Heart right ventricle (tissue), 16 donors: ENCODE data around the gene CCDC121. TPM values are rescaled to one million over a fixed set of nuclear protein-coding genes. Genes with fewer than 3 reads are reported as not detected.
A peak's percentile ranks its signal among the peaks of the same experiment; 100 is the strongest.

ENCODE experiments used
- ATAC-seq, 8 donors: fragments of 200-7000 bp; cut with Tn5 transposase; one replicate each; pipeline ENCODE4 v1.9.1; 2020; ENCODE audit warnings: mild to moderate bottlenecking in 8 of 8, moderate library complexity in 8 of 8, moderate number of reproducible peaks in 1 of 8
- DNase-seq, 2 donors: peaks; one replicate each; pipeline ENCODE4 v3.0.0-alpha.2; 2020
- H3K27ac ChIP-seq, 10 donors: fragments of 200-600 bp; sonication (generic) in 2 of 10; one replicate each; pipeline versions ENCODE4 v1.5.0 to v1.8.0; 2020 to 2022; ENCODE audit warnings: mild to moderate bottlenecking in 3 of 10
- H3K27me3 ChIP-seq, 7 donors: fragments of 200-600 bp; one replicate each; pipeline ENCODE4 v1.8.0; 2021 to 2022; ENCODE audit warnings: mild to moderate bottlenecking in 2 of 7
- H3K36me3 ChIP-seq, 9 donors: fragments of 200-600 bp; sonication (generic) in 1 of 9; one replicate each; pipeline versions ENCODE4 v1.5.0 to v1.8.0; 2020 to 2022; ENCODE audit warnings: mild to moderate bottlenecking in 2 of 9
- H3K4me1 ChIP-seq, 9 donors: fragments of 200-600 bp; sonication (generic) in 1 of 9; one replicate each; pipeline versions ENCODE4 v1.5.0 to v1.8.0; 2020 to 2022; ENCODE audit warnings: mild to moderate bottlenecking in 4 of 9
- H3K4me3 ChIP-seq, 10 donors: fragments of 200-600 bp; sonication (generic) in 2 of 10; one replicate each; pipeline versions ENCODE4 v1.5.0 to v1.8.0; 2020 to 2022; ENCODE audit warnings: mild to moderate bottlenecking in 7 of 10, moderate library complexity in 2 of 10
- H3K9me3 ChIP-seq, 11 donors: fragments of 200-600 bp in 10 of 11; sonication (generic) in 2 of 11; one replicate each; pipeline versions ENCODE4 v1.5.0 to v1.8.0; 2013 to 2022; ENCODE audit warnings: mild to moderate bottlenecking in 2 of 11, control low read depth in 1 of 11, moderate library complexity in 1 of 11
- WGBS, 2 donors: extraction: QIAGEN DNeasy Blood & Tissue Kit; methylation state at CpG; one replicate each; pipeline ENCODE4 v1.1.7; 2013; ENCODE audit warnings: inconsistent platforms in 1 of 2; 5-methylcytosine and 5-hydroxymethylcytosine counted together
- intact Hi-C, 10 donors: fragments of 100-400 bp; cut with DNase I; formaldehyde crosslinking; loops; one replicate each; pipeline versions ENCODE4 v1.11.1 to v1.14.2; 2022
- long read RNA-seq, 3 donors: library from polyadenylated mRNA; unstranded; transcript quantifications; one replicate each; pipeline ENCODE4 v2.0.0, GENCODE V29; 2020 to 2021
- polyA plus RNA-seq, 2 donors: library from polyadenylated mRNA; stranded (reverse); fragments of 200-250 nt; gene quantifications; one replicate each; pipeline ENCODE4 v1.2.3, GENCODE V29; 2013
- total RNA-seq, 10 donors: library from RNA; stranded (reverse); fragmentation: NEBNext Ultra II Directional in 3 of 10; extraction: Animal tissue kit (Norgen Biotek cat#: 25700) in 3 of 10; gene quantifications; one replicate each; pipeline versions ENCODE4 v1.2.1 to v1.2.4, GENCODE V29; 2021 to 2023
- TF ChIP-seq, protein P1 (sequence below), 9 donors: fragments of 200-600 bp; sonication (generic) in 2 of 9; IDR thresholded peaks; one replicate each; pipeline versions ENCODE4 v1.5.0 to v1.8.0; 2021 to 2022; ENCODE audit warnings: antibody characterized with exemption in 9 of 9, mild to moderate bottlenecking in 5 of 9, moderate library complexity in 1 of 9
- donor health status: Arrhythmogenic right ventricular cardiomyopathy.
- donor health status: ischemic (EF 13 %, LVEDD 7.1; RV severe dilation, severe dysfunction).
- donor health status: healthy with polysubstance abuse.
- donor health status: DM: no; HTN: yes; CAD: no.
- donor health status: DM: no; HTN: no; CAD: no.
- donor health status: ischemic (EF 25% LVEDD 6.9; RV normal size, moderate dysfunction).
- donor health status: ischemic (EF 25% LVEDD 5.7; RV mildly dilated, moderate dysfunction).
- donor health status: healthy.
- donor health status: DM: yes; HTN: yes; CAD: no.
- donor health status: Ischemic cardiomyopathy.
- donor health status: ischemic (EF 35%, LVEDD 5.7; RV mildly dilated, moderate dysfunction).
- donor health status: nonischemic (EF 11% LVEDD 7.7; RV severe dilation, severe dysfunction).
- donor health status: DM: yes; HTN: yes; CAD: no.
- donor health status: PGD.
- donor health status: ischemic (EF 29% LVEDD 5.4; RV normal size, mild dysfunction).
- donor health status: nonischemic (EF 23%, LVEDD 6.1; RV moderate dilation, normal function).

CCDC121 gene, protein sequence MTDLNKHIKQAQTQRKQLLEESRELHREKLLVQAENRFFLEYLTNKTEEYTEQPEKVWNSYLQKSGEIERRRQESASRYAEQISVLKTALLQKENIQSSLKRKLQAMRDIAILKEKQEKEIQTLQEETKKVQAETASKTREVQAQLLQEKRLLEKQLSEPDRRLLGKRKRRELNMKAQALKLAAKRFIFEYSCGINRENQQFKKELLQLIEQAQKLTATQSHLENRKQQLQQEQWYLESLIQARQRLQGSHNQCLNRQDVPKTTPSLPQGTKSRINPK
- total RNA-seq (1 to 10 TPM; 4.1 to 7.6 (median 6.0) TPM), polyA plus RNA-seq (1 to 10 TPM; 2.1 TPM)
- long read RNA-seq, donor 1, partial matches to known transcripts, result 0 of 5 reads
- long read RNA-seq, donor 1, other reads (novel, unspliced or antisense), result 0 of 5 reads
- long read RNA-seq, donor 2, transcript CCDC121-201 (2 exons, 2,342 nt), result major isoform, 8 of 11 reads
- long read RNA-seq, donor 2, partial matches to known transcripts, result 0 of 11 reads
- long read RNA-seq, donor 2, other reads (novel, unspliced or antisense), result 0 of 11 reads
- long read RNA-seq, donor 3, transcript CCDC121-201 (2 exons, 2,342 nt), result major isoform, 9 of 15 reads
- long read RNA-seq, donor 3, partial matches to known transcripts, result 0 of 15 reads
- long read RNA-seq, donor 3, other reads (novel, unspliced or antisense), result 3 of 15 reads

DNA sequence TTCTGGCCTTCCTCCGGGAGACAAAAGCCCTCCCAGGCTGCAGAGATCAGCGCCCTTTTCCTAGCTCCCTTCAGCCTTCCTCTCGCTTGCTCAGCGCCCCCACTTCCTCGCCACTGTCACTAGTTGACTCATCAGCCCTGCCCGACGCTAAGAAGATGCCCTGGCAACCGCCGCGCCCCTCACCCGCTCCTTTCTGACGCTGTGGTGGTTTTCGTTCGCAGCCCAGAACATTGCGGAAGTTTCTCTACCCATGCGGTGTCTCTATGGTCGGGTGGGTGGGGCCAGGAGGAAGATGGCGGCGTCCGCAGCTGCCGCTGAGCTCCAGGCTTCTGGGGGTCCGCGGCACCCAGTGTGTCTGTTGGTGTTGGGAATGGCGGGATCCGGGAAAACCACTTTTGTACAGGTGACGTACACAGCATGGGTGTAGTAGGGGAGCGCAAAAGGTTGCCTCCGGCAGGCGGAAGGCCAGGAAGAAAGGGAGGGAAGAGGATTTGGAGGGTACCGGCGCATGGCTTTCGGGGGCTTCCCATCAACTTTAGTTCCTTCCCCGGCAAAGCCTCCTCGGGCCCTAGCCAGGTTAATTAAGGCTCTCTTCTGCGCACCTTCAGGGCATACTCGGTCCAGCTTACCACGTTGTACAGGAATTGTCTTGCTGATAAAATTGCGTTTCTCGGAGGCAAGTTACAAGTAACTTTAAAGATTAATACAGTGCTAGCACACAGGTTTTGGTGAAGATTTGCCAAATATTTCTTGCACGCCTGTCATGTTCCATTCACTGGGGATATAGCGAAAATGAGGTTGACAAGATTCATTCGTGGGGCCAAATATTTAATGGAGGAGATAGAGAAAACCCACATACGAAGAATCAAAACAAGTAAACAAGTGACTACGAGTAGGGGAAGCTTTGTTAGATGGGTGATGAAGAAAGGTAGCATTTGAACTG is at the start of gene CCDC121, which contains the start of gene GPN1:
Gene CCDC121 (minus strand): TSS at position 246 of the 943 bp plus-strand sequence. CDS start 1,213 bp downstream, outside the sequence.
Gene GPN1 (plus strand): TSS at position 284 of the 943 bp plus-strand sequence. CDS start 9 bp downstream, at position 293.
- peak within 1 kb of the TSS in 9 of 10 donors; percentile 49 to 91 (median 79) for H3K27ac ChIP-seq

DNA sequence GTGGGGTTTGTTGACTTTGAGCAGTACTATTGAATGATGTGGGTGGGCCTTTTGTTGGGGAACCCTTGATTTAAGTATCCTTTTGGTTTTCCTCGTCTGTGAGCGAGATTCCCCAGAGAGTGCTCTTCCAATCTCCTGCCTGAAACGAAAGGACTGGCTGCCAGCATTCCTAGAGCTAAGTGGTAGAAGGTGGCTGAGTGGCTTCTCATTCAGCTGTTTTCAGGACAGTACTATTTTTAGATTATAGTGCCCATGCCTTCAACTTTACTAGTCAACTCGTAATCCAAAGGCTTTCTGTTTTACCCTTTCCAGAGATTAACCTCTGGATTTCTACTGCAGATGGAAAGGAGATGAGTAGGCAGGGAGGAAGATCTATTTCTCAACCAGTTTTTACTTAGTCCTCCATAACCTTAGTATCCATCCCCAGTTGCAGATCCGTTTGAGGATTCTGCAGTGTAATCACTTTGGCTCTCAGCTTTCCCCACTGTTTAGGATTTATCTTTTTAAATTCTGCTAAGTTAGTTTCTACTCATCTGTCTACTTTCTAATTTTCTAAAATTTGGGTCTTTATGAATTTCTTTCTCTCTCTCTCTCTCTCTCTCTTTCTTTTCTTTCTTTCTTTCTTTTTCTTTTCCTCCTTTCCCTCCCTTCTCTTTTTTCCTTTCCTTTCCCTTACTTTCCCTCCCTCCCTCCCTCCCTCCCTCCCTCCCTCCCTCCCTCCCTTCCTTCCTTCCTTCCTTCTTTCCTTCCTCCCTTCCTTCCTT is 44.1 kb upstream of the CCDC121 start:
- Histone ChIP-seq H3K27ac (peak overlapping the region in 1 of 10 donors; percentile 36), H3K36me3 (peaks cover 0 to 97% (median 60%) of the 10 kb centered on the region in 9 donors), H3K4me1 (peaks cover 0 to 5% (median 0%) of the 10 kb centered on the region in 9 donors), H3K9me3 (no peaks in the 10 kb centered on the region), H3K4me3 (no peak overlapping the region), H3K27me3 (no peaks in the 10 kb centered on the region)
- intact Hi-C loops, result no loop called here
- TF ChIP-seq, protein P1, sequence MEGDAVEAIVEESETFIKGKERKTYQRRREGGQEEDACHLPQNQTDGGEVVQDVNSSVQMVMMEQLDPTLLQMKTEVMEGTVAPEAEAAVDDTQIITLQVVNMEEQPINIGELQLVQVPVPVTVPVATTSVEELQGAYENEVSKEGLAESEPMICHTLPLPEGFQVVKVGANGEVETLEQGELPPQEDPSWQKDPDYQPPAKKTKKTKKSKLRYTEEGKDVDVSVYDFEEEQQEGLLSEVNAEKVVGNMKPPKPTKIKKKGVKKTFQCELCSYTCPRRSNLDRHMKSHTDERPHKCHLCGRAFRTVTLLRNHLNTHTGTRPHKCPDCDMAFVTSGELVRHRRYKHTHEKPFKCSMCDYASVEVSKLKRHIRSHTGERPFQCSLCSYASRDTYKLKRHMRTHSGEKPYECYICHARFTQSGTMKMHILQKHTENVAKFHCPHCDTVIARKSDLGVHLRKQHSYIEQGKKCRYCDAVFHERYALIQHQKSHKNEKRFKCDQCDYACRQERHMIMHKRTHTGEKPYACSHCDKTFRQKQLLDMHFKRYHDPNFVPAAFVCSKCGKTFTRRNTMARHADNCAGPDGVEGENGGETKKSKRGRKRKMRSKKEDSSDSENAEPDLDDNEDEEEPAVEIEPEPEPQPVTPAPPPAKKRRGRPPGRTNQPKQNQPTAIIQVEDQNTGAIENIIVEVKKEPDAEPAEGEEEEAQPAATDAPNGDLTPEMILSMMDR (IDR thresholded peaks at IDR 0.05), result no peak
- peak; percentile 34 to 95 (median 80) for ATAC-seq
- peak in 1 of 2 donors; percentile 19 for DNase-seq
- WGBS, 2 donors, result 44 to 49% methylated on average over 5 of the region's 5 CpGs

More for the DNA sequence above, at the start of gene CCDC121, which contains the start of gene GPN1:
- Histone ChIP-seq H3K27me3 (no peaks in the 10 kb centered on the region), H3K4me3 (peak within 1 kb of the TSS; percentile 47 to 90 (median 76)), H3K4me1 (peaks cover 4 to 43% (median 30%) of the 10 kb centered on the region in 9 donors), H3K9me3 (no peaks in the 10 kb centered on the region), H3K36me3 (peaks cover 0 to 47% (median 18%) of the 10 kb centered on the region in 9 donors)
- 1% methylated on average over 44 of the region's 44 CpGs for WGBS, 2 donors
- DNase-seq (peak; percentile 80 to 85), ATAC-seq (peak; percentile 96 to 99 (median 98))
- intact Hi-C loops, result loop anchor here in 2 of 10 donors (10.0 kb wide), 2 partner anchors 134 to 224 kb away; partner anchors contain the start of genes FNDC4 (in 2 of the 2), GCKR (in 2 of the 2) and PPM1G (in 1 of the 2)
- TF ChIP-seq, protein P1 (IDR thresholded peaks at IDR 0.05), result no peak

DNA sequence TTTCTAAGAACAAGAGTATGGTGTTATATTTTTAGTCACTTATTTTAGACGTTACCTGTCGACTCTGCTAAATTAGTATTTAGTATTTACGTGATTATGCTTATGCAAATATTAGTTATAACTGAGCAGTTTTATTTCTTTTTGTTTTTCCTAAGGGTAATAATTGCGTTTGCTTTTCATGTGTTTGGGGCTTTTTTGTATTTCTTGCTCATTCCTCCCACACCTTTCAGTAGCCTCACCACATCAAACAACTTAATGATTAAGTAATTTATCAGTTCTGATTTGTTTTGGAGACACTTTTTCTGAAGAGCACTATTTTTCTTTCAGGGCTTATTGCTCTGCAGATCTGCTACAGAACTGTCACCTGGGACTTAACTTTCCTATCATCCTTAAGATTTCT is 42.4 kb upstream of the CCDC121 start:
- Histone ChIP-seq H3K4me1 (peaks cover 0 to 16% (median 0%) of the 10 kb centered on the region in 9 donors), H3K27ac (no peak overlapping the region), H3K9me3 (no peaks in the 10 kb centered on the region), H3K27me3 (no peaks in the 10 kb centered on the region), H3K4me3 (no peak overlapping the region), H3K36me3 (peaks cover 0 to 97% (median 57%) of the 10 kb centered on the region in 9 donors)
- ATAC-seq, result no peak
- 94 to 96% methylated on average over 4 of the region's 4 CpGs for WGBS, 2 donors
- DNase-seq, result no peak
- TF ChIP-seq, protein P1 (IDR thresholded peaks at IDR 0.05), result no peak
- intact Hi-C loops, result no loop called here
